Measurements from ENCODE around the gene GPR3.

Gene GPR3

DNA sequence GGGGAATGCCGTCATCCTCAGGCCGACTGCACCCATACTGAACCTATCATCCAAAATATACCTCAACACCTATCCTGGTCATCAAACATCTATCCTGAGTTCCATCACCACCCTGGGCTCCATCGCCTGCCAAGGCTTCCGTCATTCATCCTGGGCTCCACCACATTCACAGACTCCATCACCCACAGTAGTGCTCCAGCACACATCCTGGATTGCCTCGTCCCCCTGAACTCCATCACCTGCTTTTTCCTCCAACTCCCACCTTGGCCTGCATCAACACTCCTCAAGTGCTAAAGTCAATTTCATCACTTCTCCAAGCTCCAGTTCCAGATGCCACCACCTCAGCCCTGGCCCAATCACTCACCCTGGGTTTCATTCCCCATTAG is 33.5 kb upstream of the GPR3 start:
- DNase-seq (ENCODE audit: low read depth) = no peak

GRCh38 chr1:27359822-27360158 is 32.6 kb upstream of the GPR3 start:
- DNase-seq (ENCODE audit: low read depth) = no peak

- peak; percentile 35 for DNase-seq (ENCODE audit: low read depth)
Measured at GRCh38 chr1:27360159-27361043, 32.0 kb upstream of the GPR3 start.

GRCh38 chr1:27361044-27361402 is 31.4 kb upstream of the GPR3 start:
- DNase-seq (ENCODE audit: low read depth) = no peak

DNA sequence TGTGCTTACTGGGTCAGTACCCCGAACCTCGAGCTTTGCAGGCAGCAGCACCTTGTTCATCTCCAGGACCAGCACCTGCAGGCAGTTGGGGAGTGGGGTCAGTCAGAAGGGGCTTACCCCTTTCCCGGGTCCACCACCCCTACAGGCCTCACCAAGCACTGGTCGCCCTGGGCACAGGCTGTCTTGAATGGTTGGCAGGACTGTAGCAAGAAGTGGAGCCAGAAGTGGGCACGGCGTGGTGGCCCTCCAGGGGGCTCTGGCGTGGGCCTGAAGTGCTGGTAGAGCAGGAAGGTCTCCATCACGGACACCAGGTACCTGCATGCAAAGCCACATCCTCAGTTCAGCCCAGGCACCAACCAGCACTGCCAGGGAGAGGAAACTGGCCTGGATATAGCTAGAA is 30.9 kb upstream of the GPR3 start:
- DNase-seq (ENCODE audit: low read depth) = no peak

DNA sequence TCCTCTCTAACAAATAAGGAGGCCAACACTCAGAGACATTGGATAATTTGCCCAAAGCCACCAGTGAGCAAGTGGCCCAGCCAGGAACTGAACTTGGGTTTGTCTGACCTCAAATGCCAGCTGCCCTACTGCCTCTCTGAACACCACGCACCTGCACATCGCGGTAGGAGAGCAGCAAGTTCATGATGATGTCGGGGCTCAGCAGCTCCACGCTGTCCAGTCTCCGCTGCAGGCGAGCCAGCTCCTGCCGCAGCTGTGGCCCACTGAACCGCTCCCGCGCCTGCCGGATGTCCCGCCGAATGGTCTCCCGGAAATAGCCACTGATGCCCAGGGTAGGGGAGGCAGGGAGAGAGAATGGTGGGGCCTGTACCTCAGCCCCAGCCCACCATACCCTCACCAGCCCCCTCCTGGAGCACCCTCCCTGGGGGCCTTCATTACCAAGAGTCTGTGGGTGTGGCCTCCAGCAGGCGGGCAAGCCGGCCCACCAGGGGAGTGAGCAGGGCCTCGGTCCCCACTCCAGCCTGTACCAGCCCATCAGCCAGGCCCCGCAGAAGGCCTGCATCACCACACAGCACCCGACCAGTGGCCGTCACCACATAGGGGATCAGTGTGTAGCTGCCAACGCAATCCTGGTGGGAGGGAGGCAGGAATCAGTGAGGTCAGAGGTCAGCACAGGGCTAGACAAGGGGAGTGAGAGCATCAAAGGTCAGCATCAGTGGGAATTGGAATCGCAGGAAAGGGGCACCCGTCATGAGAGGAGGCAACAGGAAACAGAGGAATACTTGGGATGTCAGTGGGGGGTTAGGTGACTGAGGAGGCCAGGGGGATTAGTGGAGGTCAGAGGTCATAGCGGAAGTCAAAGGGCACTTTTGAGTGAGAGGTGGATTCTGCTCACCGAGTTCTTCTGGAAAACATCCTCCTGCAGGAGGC is 28.4 kb upstream of the GPR3 start:
- DNase-seq (ENCODE audit: low read depth) = no peak

DNA sequence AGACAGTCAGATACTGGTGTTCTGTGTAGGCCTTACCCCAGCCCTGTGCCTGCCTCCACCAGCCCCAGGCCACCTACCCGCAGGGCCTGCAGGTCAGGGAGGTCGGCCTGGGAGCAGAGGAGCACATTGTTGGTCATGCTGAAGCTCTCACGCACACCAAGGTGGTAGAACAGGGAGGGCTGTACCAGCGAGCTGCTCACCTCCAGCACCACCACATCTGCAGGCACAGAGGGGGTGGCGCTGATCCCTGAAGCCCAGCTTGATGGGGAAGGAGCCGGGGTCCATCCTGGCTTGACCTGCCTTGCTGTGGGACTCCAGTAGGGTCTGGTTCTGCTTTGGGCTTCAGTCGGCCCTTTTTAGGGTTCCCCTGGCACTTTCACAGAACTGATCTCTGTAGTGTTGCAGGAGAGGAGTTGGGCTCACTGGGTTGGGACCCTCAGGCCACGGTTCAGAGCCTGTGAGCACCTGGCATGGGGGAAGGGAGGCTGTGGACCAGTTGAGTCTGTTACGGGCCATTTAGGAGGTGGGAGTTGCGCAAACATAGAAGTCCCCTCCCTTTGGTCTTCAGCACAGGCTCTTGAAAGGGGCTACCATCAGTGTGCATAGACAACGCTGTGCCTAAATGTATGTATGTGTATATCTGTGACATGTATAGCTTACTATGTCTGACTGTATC is 27.6 kb upstream of the GPR3 start:
- no peak for DNase-seq (ENCODE audit: low read depth)

DNA sequence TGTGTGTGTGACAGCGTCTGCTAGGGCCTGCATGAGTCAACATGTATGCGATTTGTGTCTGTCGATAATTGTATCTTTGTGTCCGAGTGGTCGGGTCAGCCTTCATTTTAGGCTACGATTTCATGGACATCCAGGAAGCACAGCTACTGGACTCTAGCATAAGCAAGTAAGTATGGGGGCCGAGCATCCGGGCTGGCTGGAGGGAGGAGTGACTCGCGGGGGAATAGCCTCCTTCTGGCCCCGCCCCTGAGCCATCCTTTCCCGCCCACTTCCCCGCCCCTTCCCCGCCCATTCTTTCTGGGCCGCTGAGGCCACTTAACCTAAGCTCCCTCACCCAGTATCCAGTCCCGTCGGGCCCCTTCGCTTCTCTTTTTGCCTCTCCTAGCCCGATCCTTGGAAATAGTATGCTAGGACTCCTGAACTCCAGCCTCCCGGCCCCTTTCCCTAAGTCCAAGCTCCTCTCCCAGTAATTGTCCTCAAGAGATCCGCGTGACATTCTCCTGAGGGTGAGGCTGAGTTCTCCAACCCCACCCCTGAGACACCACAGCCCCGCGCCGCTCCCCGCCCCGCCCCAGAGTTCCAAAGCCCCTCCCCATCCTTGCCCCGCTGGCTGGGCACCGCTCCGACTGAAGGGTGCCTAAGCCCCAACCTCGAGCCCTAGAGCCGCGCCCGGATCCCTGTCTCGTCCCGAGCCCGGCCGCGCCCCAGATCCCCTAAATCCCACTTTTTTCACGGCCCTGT is 26.9 kb upstream of the GPR3 start:
- peak; percentile 64 for DNase-seq (ENCODE audit: low read depth)

- peak; percentile 63 for DNase-seq (ENCODE audit: low read depth)
Measured at GRCh38 chr1:27366113-27366410, 26.4 kb upstream of the GPR3 start.

DNA sequence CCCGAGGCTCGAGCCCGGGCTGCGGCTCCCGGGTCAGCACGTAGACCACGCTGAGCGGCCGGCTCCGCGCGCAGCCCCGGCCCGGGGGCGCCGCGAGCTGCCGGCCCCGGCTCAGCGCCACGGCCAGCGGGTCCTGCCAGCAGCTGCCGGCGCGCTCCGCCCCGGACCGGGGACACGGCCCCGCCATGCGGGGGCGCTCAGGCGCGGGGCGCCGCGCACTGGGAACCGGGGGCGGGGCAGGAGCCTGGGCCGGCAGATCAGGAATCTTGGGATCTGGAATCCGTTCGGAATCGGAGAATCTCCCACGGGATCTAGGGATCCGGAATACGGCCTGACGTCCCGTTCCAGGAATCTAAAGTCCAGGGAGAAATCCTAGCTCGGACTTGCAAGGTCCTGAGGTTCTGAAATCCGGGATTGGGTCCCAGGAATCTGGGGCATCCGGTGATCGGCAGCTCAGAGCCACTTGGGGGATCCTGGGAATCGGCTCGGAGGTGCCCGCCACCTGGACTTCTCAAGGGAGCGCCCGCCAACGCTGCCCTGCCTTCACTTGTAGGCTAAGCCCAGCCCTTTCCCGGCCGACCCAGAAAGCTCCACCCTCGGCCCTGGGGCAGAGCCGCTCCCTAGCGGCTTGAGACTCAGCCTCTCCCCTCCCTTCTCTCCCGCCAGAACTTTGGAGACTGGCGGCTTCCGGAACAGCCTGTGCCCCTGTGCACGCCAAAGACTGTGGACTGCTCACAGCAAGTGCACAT is 25.8 kb upstream of the GPR3 start, which contains the start of gene MAP3K6:
MAP3K6 (minus strand) TSS at position 551 of the 749 bp plus-strand sequence; CDS start at position 187, 364 bp downstream.
- no peak for DNase-seq (ENCODE audit: low read depth)

DNA sequence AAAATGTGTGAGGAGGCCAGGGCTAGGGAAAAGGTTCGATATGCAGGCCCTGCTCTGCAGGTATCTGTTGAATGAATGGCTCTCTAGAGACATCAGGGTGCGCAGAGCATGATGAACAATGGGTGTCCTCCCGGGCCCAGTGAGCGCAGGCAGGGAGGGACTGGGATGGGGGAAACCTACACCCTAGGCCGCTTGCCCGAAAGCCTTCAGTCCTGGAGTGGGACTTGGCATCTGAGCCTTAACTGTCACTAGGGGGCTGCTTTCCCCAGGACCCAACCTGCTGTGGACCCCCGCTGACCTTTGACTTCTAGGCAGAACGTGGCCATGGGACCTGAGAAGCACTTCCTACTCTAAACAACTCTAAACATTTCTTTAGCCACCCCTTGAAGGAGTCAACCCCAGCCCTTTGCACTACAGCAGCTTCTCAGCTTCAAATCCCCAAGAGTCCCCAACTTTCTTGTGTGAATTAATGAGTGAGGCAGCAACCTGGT is 25.2 kb upstream of the GPR3 start:
- DNase-seq (ENCODE audit: low read depth) = no peak

GRCh38 chr1:27368869-27369582 is 23.4 kb upstream of the GPR3 start:
- no peak for DNase-seq (ENCODE audit: low read depth)

GRCh38 chr1:27372022-27372807 is 20.2 kb upstream of the GPR3 start:
- DNase-seq (ENCODE audit: low read depth) = no peak

DNA sequence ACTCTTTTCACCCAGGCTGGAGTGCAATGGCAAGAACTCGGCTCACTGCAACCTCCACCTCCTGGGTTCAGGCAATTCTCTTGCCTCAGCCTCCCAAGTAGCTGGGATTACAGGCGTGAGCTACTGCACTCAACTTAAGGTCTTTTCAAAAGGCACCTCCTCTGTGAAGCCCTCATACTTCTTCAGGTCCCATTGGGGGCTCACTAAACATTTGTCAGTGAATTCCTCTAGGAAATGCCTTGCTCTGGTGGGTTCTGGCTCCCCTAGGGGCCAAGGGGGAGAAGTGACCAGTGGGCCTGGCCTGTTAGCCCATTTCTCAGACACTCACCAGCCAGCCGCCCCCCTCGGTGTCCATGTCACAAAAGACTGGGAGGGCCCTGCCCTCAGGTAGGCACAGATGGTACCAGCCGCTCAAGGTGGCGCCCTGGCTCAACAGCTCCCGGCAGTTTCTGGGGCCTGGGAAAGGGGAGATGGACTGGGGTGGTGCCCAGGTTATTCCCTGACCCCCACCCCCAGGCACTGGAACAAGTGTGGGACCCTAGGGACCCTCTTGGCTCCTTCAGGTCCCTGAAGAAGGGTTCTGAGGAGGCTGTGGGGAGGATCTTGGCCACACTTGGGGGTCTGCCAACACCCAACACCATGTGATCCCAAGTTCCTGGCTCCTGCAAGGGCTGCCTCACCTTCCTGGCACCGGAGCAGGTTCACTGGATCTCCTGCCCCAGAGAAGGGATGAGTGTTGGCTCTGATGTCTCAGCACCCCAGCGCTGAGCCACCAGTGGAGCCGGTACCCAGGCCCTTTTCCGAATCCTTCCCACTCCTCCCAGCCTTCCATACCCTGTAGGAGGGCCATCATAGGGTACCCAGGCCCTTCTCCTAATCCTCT is 19.4 kb upstream of the GPR3 start:
- DNase-seq (ENCODE audit: low read depth) = no peak

- DNase-seq (ENCODE audit: low read depth) = no peak
Measured at GRCh38 chr1:27374362-27375086, 17.9 kb upstream of the GPR3 start, which contains the start of gene FCN3. FCN3 (minus strand) TSS chr1:27374824; CDS start chr1:27374818, 6 bp downstream.

- no peak for DNase-seq (ENCODE audit: low read depth)
Measured at GRCh38 chr1:27377760-27378495, 14.5 kb upstream of the GPR3 start.

DNA sequence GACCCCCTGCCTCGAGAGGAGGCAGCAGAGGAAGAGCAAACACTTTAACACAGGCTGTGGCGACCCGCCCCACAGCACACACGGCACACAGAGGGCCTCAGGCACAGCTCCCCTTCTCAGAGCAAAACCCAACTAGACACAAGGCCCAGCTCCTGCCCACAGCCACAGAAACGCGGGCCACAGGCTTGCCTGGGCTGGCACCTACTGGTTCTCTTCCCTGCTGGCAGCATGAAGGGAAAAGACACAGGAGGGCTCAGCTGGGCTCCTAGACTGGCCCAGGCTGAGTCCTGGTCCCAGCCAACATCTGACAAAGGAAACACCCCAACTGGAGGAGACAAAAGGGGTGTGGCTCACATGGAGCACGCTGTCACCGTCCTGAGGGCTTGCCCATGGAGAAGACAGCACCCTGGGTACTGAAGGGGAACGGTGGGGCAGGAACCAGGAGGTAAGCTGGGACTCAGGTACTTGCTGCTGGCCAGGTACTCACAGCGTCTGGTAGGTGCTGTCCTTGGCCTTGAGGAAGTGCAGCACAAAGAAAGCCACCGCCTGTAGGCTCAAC is 12.8 kb upstream of the GPR3 start:
- DNase-seq (ENCODE audit: low read depth) = no peak

All from activated T-helper 9 cell treated with anti-CD3 and anti-CD28 coated beads, Interleukin-2, amount 50 U/mL, for 16 hours (primary cell).